Measurements from ENCODE around the gene ODAD3.

DNA sequence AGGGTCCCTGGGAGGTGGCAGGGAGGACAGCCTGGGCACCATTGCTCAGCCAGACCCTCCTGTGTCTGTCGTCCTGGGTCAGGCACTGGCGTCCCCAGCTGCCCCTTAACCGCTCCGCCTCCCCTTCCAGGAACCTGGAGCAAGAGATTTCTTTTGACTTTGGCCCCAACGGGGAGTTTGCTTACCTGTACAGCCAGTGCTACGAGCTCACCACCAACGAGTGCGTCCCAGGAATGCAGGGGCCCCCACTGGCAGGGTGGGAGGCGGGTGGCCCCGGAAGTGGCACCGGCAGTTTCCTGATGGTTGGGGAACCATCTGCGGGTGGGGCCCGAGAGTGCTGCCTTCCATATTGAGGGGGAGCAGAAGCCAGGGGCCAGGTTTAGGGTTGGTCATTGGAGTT is 13.5 kb upstream of the ODAD3 start:
- TF ChIP-seq, protein P1, sequence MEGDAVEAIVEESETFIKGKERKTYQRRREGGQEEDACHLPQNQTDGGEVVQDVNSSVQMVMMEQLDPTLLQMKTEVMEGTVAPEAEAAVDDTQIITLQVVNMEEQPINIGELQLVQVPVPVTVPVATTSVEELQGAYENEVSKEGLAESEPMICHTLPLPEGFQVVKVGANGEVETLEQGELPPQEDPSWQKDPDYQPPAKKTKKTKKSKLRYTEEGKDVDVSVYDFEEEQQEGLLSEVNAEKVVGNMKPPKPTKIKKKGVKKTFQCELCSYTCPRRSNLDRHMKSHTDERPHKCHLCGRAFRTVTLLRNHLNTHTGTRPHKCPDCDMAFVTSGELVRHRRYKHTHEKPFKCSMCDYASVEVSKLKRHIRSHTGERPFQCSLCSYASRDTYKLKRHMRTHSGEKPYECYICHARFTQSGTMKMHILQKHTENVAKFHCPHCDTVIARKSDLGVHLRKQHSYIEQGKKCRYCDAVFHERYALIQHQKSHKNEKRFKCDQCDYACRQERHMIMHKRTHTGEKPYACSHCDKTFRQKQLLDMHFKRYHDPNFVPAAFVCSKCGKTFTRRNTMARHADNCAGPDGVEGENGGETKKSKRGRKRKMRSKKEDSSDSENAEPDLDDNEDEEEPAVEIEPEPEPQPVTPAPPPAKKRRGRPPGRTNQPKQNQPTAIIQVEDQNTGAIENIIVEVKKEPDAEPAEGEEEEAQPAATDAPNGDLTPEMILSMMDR (conservative IDR thresholded peaks at IDR 0.05; ENCODE audit: low read depth, low read length), result no peak
- TF ChIP-seq EZH2 (IDR thresholded peaks at IDR 0.05; ENCODE audit: low read length, unreplicated experiment) (no peak), EZH2phosphoT487 (IDR thresholded peaks at IDR 0.05; ENCODE audit: borderline replicate concordance, low read length) (no peak)
